Neuronal stem cell (in vitro differentiated cells): ENCODE results near the gene GLMP.
A peak's percentile ranks its signal among the peaks of the same experiment; 100 is the strongest.

Experiments
- DNase-seq: peaks from one replicate; pipeline ENCODE4 v3.0.0-alpha.2; 2013; ENCODE audit warnings: low spot score
- H2AFZ ChIP-seq: one replicate; pipeline ENCODE4 v1.6.1; 2013; ENCODE audit warnings: mild to moderate bottlenecking, low read length, inconsistent platforms
- H2AK5ac ChIP-seq: 2 replicates; pipeline ENCODE4 v1.6.1; 2013; ENCODE audit warnings: low read depth, mild to moderate bottlenecking, inconsistent platforms, low read length, moderate library complexity, mixed read lengths
- H2BK120ac ChIP-seq: 2 replicates; pipeline ENCODE4 v1.6.1; 2013; ENCODE audit warnings: low read depth, mild to moderate bottlenecking, inconsistent platforms, low read length, moderate library complexity, mixed read lengths
- H2BK12ac ChIP-seq: one replicate; pipeline ENCODE4 v1.6.1; 2013; ENCODE audit warnings: low read length, inconsistent platforms
- H2BK15ac ChIP-seq: 2 replicates; pipeline ENCODE4 v1.6.1; 2013; ENCODE audit warnings: mild to moderate bottlenecking, low read length, inconsistent platforms, mixed read lengths
- H2BK5ac ChIP-seq: one replicate; pipeline ENCODE4 v1.6.1; 2013; ENCODE audit warnings: inconsistent platforms, mild to moderate bottlenecking, low read length, moderate library complexity
- H3K14ac ChIP-seq: one replicate; pipeline ENCODE4 v1.6.1; 2013; ENCODE audit warnings: low read length, inconsistent platforms
- H3K18ac ChIP-seq: 2 replicates; pipeline ENCODE4 v1.6.1; 2013; ENCODE audit warnings: low read length, inconsistent platforms
- H3K23ac ChIP-seq: 2 replicates; pipeline ENCODE4 v1.6.1; 2013; ENCODE audit warnings: low read depth, mild to moderate bottlenecking, mixed read lengths, low read length, inconsistent platforms; ENCODE audit not compliant: poor library complexity
- H3K27ac ChIP-seq: replicated peaks from 3 replicates; pipeline ENCODE4 v1.5.1; 2013; ENCODE audit warnings: low read length, inconsistent platforms
- H3K27me3 ChIP-seq, 3 experiments: 2 replicates each; pipeline ENCODE4 v1.6.1; 2013; ENCODE audit warnings: low read length in 3 of 3, mild to moderate bottlenecking in 2 of 3, inconsistent platforms in 1 of 3, low read depth in 1 of 3, mixed read lengths in 1 of 3, moderate library complexity in 1 of 3; ENCODE audit not compliant: control insufficient read depth in 3 of 3, insufficient read depth in 3 of 3
- H3K36me3 ChIP-seq, 2 donors: replicated peaks in 1 of 2; 2 replicates each; pipeline ENCODE4 v1.6.1; 2013; ENCODE audit warnings: low read length in 2 of 2; ENCODE audit not compliant: control insufficient read depth in 2 of 2, insufficient read depth in 2 of 2
- H3K4ac ChIP-seq: 2 replicates; pipeline ENCODE4 v1.6.1; 2013; ENCODE audit warnings: inconsistent platforms, mild to moderate bottlenecking, low read length, moderate library complexity
- H3K4me1 ChIP-seq, 2 donors: 1 replicate in 1 of 2; 2 replicates in 1 of 2; pipeline ENCODE4 v1.6.1; 2013; ENCODE audit warnings: low read length in 2 of 2, low read depth in 1 of 2; ENCODE audit not compliant: control insufficient read depth in 2 of 2, insufficient read depth in 1 of 2
- H3K4me2 ChIP-seq: one replicate; pipeline ENCODE4 v1.6.1; 2013; ENCODE audit warnings: mild to moderate bottlenecking, low read length, inconsistent platforms; ENCODE audit not compliant: insufficient read depth, poor library complexity, severe bottlenecking
- H3K4me3 ChIP-seq, 2 donors: 2 replicates each; pipeline ENCODE4 v1.5.1; 2013; ENCODE audit warnings: low read length in 2 of 2, mild to moderate bottlenecking in 2 of 2, inconsistent platforms in 1 of 2, moderate library complexity in 1 of 2
- H3K79me1 ChIP-seq: one replicate; pipeline ENCODE4 v1.6.1; 2013; ENCODE audit warnings: low read depth, mild to moderate bottlenecking, inconsistent platforms, low read length, moderate library complexity
- H3K9ac ChIP-seq: one replicate; pipeline ENCODE4 v1.6.1; 2013; ENCODE audit warnings: mild to moderate bottlenecking, low read depth, low read length, inconsistent platforms; ENCODE audit not compliant: poor library complexity
- H3K9me3 ChIP-seq, 2 donors: replicated peaks in 1 of 2; 2 replicates each; pipeline versions ENCODE3 to v1.6.1; 2013; ENCODE audit warnings: low read length in 2 of 2, mild to moderate bottlenecking in 2 of 2, inconsistent platforms in 1 of 2, low read depth in 1 of 2, mixed read lengths in 1 of 2, moderate library complexity in 1 of 2; ENCODE audit not compliant: control insufficient read depth in 2 of 2, insufficient read depth in 1 of 2
- H4K8ac ChIP-seq: one replicate; pipeline ENCODE4 v1.6.1; 2013; ENCODE audit warnings: low read depth, mild to moderate bottlenecking, inconsistent platforms, low read length, moderate library complexity
- H4K91ac ChIP-seq: one replicate; pipeline ENCODE4 v1.6.1; 2013; ENCODE audit warnings: low read length, low read depth, mild to moderate bottlenecking, inconsistent platforms; ENCODE audit not compliant: poor library complexity
- WGBS, 2 donors: extraction: QIAGEN DNeasy Blood & Tissue Kit; methylation state at CpG; one replicate each; pipeline ENCODE4 v1.1.7; 2013; ENCODE audit warnings: missing lambda C conversion rate in 2 of 2, mixed read lengths in 1 of 2; ENCODE audit not compliant: insufficient read length in 2 of 2, insufficient replicate concordance in 1 of 2; ENCODE audit errors: extremely low coverage in 2 of 2; 5-methylcytosine and 5-hydroxymethylcytosine counted together

Gene GLMP

GRCh38 chr1:156248323-156248683 is 47.2 kb downstream of the GLMP start:
- H2BK15ac ChIP-seq = peak overlapping the region; percentile 95
- no peak overlapping the region for H3K4ac ChIP-seq
- DNase-seq = no peak
- WGBS, 2 donors = no CpG with 5 or more reads among the region's 4 CpGs
- H3K4me1 ChIP-seq = peaks cover 2 to 17% of the 10 kb centered on the region in 2 donors
- H3K27me3 ChIP-seq = no peaks in the 10 kb centered on the region
- peaks cover 34 to 47% of the 10 kb centered on the region in 2 donors for H3K36me3 ChIP-seq
- H4K8ac ChIP-seq = peak overlapping the region; percentile 32
- H3K14ac ChIP-seq = peak overlapping the region; percentile 92
- peaks cover 3% of the 10 kb centered on the region for H3K79me1 ChIP-seq
- peak overlapping the region; percentile 19 for H2BK12ac ChIP-seq
- no peak overlapping the region for H4K91ac ChIP-seq
- peak overlapping the region; percentile 100 for H2AK5ac ChIP-seq
- no peaks in the 10 kb centered on the region for H3K9me3 ChIP-seq
- H3K23ac ChIP-seq = peak overlapping the region; percentile 83
- no peak overlapping the region for H2BK120ac ChIP-seq
- peak overlapping the region; percentile 53 for H3K9ac ChIP-seq
- H3K4me2 ChIP-seq = no peak overlapping the region
- H3K27ac ChIP-seq = peak overlapping the region; percentile 79
- peak overlapping the region; percentile 89 for H2BK5ac ChIP-seq
- H3K4me3 ChIP-seq = no peak overlapping the region
- no peak overlapping the region for H2AFZ ChIP-seq
- peak overlapping the region; percentile 96 for H3K18ac ChIP-seq

- Histone ChIP-seq H2AFZ (no peak within 1 kb of the TSS), H2AK5ac (peak within 1 kb of the TSS; percentile 100), H3K36me3 (peaks cover 28 to 41% of the 10 kb centered on the region in 2 donors), H2BK15ac (peak within 1 kb of the TSS; percentile 95), H2BK120ac (peak within 1 kb of the TSS; percentile 98), H3K18ac (peak within 1 kb of the TSS; percentile 96), H3K23ac (peak within 1 kb of the TSS; percentile 83), H4K91ac (peak within 1 kb of the TSS; percentile 81), H3K4me2 (no peak within 1 kb of the TSS), H3K4me3 (no peak within 1 kb of the TSS), H3K79me1 (peaks cover 3% of the 10 kb centered on the region), H3K4me1 (peaks cover 2 to 17% of the 10 kb centered on the region in 2 donors), H4K8ac (peak within 1 kb of the TSS; percentile 57), H3K14ac (peak within 1 kb of the TSS; percentile 92), H2BK5ac (peak within 1 kb of the TSS; percentile 89), H3K9me3 (no peaks in the 10 kb centered on the region), H2BK12ac (peak within 1 kb of the TSS; percentile 86), H3K4ac (peak within 1 kb of the TSS; percentile 86), H3K9ac (peak within 1 kb of the TSS; percentile 53), H3K27me3 (no peaks in the 10 kb centered on the region), H3K27ac (peak within 1 kb of the TSS; percentile 79)
- DNase-seq = peak; percentile 26
- WGBS, 2 donors = no CpG with 5 or more reads among the region's 16 CpGs
Observed at GRCh38 chr1:156247460-156248322, 47.8 kb downstream of the GLMP start, which contains the start of gene PAQR6. Gene PAQR6, minus strand, starts transcription at chr1:156248056. Its CDS starts 1,325 bp downstream, at chr1:156246731.

- H3K36me3 ChIP-seq = peaks cover 20 to 33% of the 10 kb centered on the region in 2 donors
- H4K8ac ChIP-seq = peak overlapping the region; percentile 57
- no peak overlapping the region for H2BK15ac ChIP-seq
- peak overlapping the region; percentile 100 for H2AK5ac ChIP-seq
- DNase-seq = no peak
- peak overlapping the region; percentile 86 for H2BK12ac ChIP-seq
- no peaks in the 10 kb centered on the region for H3K9me3 ChIP-seq
- H3K18ac ChIP-seq = peak overlapping the region; percentile 93
- H3K14ac ChIP-seq = peak overlapping the region; percentile 32
- peak overlapping the region; percentile 48 for H3K27ac ChIP-seq
- no CpG with 5 or more reads among the region's 16 CpGs for WGBS, 2 donors
- no peak overlapping the region for H3K4me3 ChIP-seq
- H4K91ac ChIP-seq = peak overlapping the region; percentile 81
- peak overlapping the region; percentile 82 for H3K23ac ChIP-seq
- peaks cover 3% of the 10 kb centered on the region for H3K79me1 ChIP-seq
- H3K9ac ChIP-seq = no peak overlapping the region
- no peaks in the 10 kb centered on the region for H3K27me3 ChIP-seq
- peak overlapping the region; percentile 98 for H2BK120ac ChIP-seq
- peak overlapping the region; percentile 89 for H2BK5ac ChIP-seq
- H3K4ac ChIP-seq = peak overlapping the region; percentile 86
- no peak overlapping the region for H2AFZ ChIP-seq
- no peak overlapping the region for H3K4me2 ChIP-seq
- peaks cover 2 to 17% of the 10 kb centered on the region in 2 donors for H3K4me1 ChIP-seq
Observed at GRCh38 chr1:156246781-156247459, 48.6 kb downstream of the GLMP start.
